ENCODE results near the gene THRB. TPM values are rescaled to one million over a fixed set of nuclear protein-coding genes. Genes with fewer than 3 reads are reported as not detected.

THRB gene
- total RNA-seq, 8 experiments from 2014 or later, result 0.42 to 26.4 (median 3.3) TPM

GRCh38 chr3:24174614-24175013 lies 320.0 kb downstream of the THRB start:
- ATAC-seq (replicated peaks in 6 of 8), result no peak
- in situ Hi-C loops (cut with MboI; ENCODE audit: low pct_unique_long_range_greater_than_20kb in 2 of 9, low sequenced_read_pairs in 9 of 9, unreplicated experiment in 9 of 9), result no loop called here
- WGBS, 10 experiments, result 86 to 100% (median 100%) methylated on average over 1 to 2 of the region's 2 CpGs; no CpG with 5 or more reads in 2 of the 10 experiments

DNA sequence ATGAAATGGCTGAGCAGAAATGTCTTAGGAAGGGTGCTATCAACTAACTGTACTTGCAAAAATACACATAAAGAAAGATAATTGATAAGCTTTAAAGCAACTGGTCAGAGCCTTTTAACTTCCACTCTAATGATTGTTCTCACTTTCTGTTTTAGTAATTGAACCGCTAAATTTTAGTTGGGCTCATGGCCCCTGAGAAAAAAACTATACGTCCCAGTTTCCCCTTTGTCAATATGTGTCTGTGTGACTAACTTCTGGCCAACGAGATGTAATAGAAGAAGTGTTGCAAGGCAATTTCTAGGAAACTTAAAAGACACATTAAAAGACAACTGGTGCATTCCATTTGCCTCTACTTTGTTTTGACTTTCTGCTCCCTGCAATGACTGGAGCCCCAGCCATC lies 325.7 kb downstream of the THRB start:
- WGBS, 10 experiments, result 40 to 96% (median 85%) methylated on average over 1 to 3 of the region's 3 CpGs; no CpG with 5 or more reads in 1 of the 10 experiments
- Histone ChIP-seq H3K27ac (no peak overlapping the region), H3K4me1 (replicated peaks in 1 of 2) (peaks cover 0 to 11% of the 10 kb centered on the region in 2 donors), H3K4me3 (no peak overlapping the region)
- ATAC-seq (replicated peaks in 6 of 8), result no peak
- in situ Hi-C loops (cut with MboI; ENCODE audit: low pct_unique_long_range_greater_than_20kb in 2 of 9, low sequenced_read_pairs in 9 of 9, unreplicated experiment in 9 of 9), result no loop called here

More at GRCh38 chr3:24174614-24175013, 320.0 kb downstream of the THRB start:
- Histone ChIP-seq H3K4me1 (replicated peaks in 1 of 2) (no peaks in the 10 kb centered on the region), H3K4me3 (no peak overlapping the region), H3K27ac (no peak overlapping the region)

- H3K4me3 ChIP-seq, result no peak overlapping the region
- no peak for ATAC-seq (replicated peaks in 6 of 8)
- in situ Hi-C loops (cut with MboI; ENCODE audit: low pct_unique_long_range_greater_than_20kb in 2 of 9, low sequenced_read_pairs in 9 of 9, unreplicated experiment in 9 of 9), result no loop called here
- 0 to 81% (median 69%) methylated on average over 1 to 3 of the region's 3 CpGs; no CpG with 5 or more reads in 1 of the 10 experiments for WGBS, 10 experiments
- no peak overlapping the region for H3K27ac ChIP-seq
- peaks cover 0 to 11% of the 10 kb centered on the region in 2 donors for H3K4me1 ChIP-seq (replicated peaks in 1 of 2)
These were observed 327.2 kb downstream of the THRB start for GRCh38 chr3:24167429-24167828.

DNA sequence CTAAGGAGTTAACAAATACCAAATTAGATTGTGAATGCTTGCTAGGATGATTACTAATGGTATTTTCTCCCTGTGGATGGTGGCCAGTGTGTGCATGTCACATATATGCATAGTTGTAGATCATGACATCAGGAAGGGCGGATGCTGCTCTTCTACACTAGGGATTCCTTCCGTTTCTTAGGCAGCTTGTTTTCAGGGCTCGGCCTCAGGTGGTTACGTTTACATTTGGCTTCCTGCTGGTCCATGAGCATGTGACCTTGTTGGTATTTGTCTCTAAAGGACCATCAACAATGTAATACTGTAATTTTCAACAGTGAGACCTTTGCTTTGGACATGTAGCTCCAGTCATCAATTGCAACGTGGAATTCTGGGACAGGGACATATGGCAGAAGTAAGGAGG lies 328.1 kb downstream of the THRB start:
- WGBS, 10 experiments, result 20 to 100% (median 82%) methylated on average over 1 to 5 of the region's 5 CpGs; no CpG with 5 or more reads in 2 of the 10 experiments
- in situ Hi-C loops (cut with MboI; ENCODE audit: low pct_unique_long_range_greater_than_20kb in 2 of 9, low sequenced_read_pairs in 9 of 9, unreplicated experiment in 9 of 9), result no loop called here

DNA sequence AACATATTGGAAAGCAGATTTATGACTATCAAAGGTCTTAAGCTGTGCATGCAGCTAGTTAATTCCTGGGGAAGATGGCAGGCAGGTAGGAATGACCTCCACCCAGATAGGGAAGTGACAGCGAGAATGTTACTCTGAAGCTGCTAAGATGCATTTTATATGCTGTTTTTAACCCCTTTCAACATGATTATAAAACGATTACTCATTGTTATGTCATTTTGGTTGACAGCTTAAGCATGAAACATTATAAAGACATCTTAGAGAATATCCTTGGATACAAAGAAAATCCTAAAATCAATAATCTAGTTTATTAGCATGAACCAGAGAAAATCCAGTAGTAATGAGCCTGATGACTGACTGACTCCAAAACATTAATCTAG lies 329.1 kb downstream of the THRB start:
- in situ Hi-C loops (cut with MboI; ENCODE audit: low pct_unique_long_range_greater_than_20kb in 2 of 9, low sequenced_read_pairs in 9 of 9, unreplicated experiment in 9 of 9), result no loop called here
- Histone ChIP-seq H3K27ac (no peak overlapping the region), H3K4me3 (no peak overlapping the region), H3K4me1 (replicated peaks in 1 of 2) (peaks cover 0 to 11% of the 10 kb centered on the region in 2 donors)
- 33 to 71% (median 66%) methylated on average over 1 to 2 of the region's 2 CpGs; no CpG with 5 or more reads in 2 of the 10 experiments for WGBS, 10 experiments
- ATAC-seq (replicated peaks in 6 of 8), result peak in 1 of 8 experiments; percentile 29

More for the DNA sequence above, 328.1 kb downstream of the THRB start:
- Histone ChIP-seq H3K4me1 (replicated peaks in 1 of 2) (peaks cover 0 to 11% of the 10 kb centered on the region in 2 donors), H3K4me3 (no peak overlapping the region), H3K27ac (no peak overlapping the region)
- ATAC-seq (replicated peaks in 6 of 8), result peak in 3 of 8 experiments; percentile 43 to 99 (median 95)

DNA sequence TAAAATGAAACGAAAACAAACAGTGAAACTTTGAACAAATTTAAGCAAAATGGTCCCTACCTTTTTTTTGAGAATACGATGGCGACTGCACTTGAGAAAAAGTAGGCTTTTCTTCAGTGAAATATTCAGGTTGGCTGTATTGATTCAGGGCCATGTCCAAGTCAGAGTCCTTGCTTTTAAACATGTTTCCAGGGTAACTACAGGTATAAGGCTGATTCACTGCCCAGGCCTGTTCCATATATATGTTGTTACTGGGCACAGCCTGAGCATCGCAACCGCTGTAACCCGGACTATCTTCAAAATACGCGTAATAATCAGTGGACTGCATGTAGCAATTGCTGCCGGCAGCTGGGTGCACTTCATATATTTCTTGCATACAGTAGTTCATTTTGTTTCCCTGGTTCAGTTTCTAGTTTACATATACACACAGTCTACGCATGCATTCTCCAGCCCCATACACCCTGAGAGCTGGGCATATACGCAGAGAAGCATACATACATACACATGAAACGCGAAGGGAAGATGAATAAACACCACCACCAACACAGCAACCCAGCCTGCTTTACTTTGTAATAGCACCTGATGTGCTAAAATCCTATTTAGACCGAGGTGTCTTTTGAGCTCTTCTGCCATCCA lies 329.6 kb downstream of the THRB start:
- Histone ChIP-seq H3K4me3 (no peak overlapping the region), H3K27ac (no peak overlapping the region), H3K4me1 (replicated peaks in 1 of 2) (peaks cover 0 to 11% of the 10 kb centered on the region in 2 donors)
- in situ Hi-C loops (cut with MboI; ENCODE audit: low pct_unique_long_range_greater_than_20kb in 2 of 9, low sequenced_read_pairs in 9 of 9, unreplicated experiment in 9 of 9), result no loop called here
- WGBS, 10 experiments, result 64 to 100% (median 86%) methylated on average over 1 to 14 of the region's 14 CpGs
- ATAC-seq (replicated peaks in 6 of 8), result peak in 2 of 8 experiments; percentile 51 to 82

DNA sequence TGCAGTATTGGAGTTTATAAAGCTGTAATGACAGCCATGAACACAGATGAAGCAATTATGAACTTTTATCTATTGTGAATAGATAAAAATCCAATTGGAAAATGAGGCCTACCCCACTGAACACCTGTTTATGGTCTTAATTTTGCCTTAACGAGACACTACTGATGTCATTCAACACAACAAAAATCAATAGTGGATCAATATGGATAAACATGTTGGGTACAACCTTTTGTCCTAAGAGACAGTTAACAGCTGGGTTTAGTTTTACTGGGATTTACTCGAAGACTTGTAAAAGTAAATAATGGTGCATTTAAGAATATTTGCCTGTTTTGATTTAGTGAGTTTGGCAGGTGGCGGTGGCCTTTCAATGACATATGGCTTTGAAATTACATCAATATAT lies 331.7 kb downstream of the THRB start:
- in situ Hi-C loops (cut with MboI; ENCODE audit: low pct_unique_long_range_greater_than_20kb in 2 of 9, low sequenced_read_pairs in 9 of 9, unreplicated experiment in 9 of 9), result no loop called here
- no peak for ATAC-seq (replicated peaks in 6 of 8)
- no peak overlapping the region for H3K27ac ChIP-seq
- WGBS, 10 experiments, result 60 to 100% (median 82%) methylated on average over 2 to 3 of the region's 3 CpGs; no CpG with 5 or more reads in 1 of the 10 experiments
- no peak overlapping the region for H3K4me3 ChIP-seq
- peaks cover 0 to 11% of the 10 kb centered on the region in 2 donors for H3K4me1 ChIP-seq (replicated peaks in 1 of 2)

DNA sequence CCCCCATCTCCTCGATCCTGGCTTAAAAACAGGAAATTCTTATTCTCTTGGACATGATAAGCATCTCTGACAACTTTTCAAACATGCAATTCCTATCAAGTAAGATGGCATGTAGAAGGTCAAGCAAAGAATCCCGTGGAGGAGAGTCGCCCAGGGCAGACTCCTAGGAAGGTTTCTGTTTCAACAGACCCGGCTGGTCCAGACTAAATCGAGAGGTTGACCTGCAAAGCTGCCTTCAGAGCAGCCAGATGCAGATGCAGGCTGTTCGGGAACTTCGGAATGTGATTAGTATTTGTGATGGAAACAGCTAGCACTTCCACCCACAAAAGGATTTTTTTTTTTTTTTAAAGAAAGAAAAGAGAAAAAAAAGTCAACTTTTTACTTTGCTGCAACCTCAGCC lies 332.8 kb downstream of the THRB start:
- peak in 1 of 8 experiments; percentile 16 for ATAC-seq (replicated peaks in 6 of 8)
- H3K27ac ChIP-seq, result no peak overlapping the region
- 14 to 60% (median 23%) methylated on average over 1 to 6 of the region's 7 CpGs; no CpG with 5 or more reads in 3 of the 10 experiments for WGBS, 10 experiments
- H3K4me3 ChIP-seq, result no peak overlapping the region
- in situ Hi-C loops (cut with MboI; ENCODE audit: low pct_unique_long_range_greater_than_20kb in 2 of 9, low sequenced_read_pairs in 9 of 9, unreplicated experiment in 9 of 9), result no loop called here
- peaks cover 0 to 11% of the 10 kb centered on the region in 2 donors for H3K4me1 ChIP-seq (replicated peaks in 1 of 2)

DNA sequence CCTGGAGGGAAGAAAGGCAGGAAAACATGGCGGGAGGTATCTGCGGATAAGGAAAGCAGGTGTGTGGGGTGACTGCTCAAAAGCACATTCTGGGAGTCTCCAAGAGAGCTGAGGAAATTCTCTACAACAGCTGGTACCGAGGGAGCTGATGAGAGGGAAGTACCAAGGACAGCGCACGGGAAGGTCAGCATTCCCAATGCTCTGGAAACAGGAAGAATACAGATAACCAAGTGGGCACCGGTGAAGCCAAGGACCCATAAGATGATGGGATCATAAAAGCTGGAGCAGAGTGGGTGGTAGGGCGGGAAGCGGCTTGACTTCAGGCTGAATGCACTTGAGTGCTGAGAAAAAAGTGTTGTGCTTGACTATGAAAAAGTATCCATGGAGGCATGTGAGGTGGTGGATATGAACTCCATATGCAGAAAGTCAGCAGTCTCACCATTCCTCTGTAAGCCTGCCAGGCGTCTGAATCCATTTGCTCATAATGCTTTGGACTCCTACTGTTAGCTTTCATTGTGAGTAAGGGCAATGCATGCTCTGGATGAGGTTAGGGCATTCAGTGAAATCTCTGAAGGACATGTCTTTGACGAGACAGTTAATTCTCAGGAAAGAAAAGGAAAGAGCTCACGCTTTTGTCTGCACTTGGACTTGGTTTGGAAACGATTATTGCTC lies 334.1 kb downstream of the THRB start:
- Histone ChIP-seq H3K4me3 (no peak overlapping the region), H3K27ac (no peak overlapping the region), H3K4me1 (replicated peaks in 1 of 2) (peaks cover 0 to 3% of the 10 kb centered on the region in 2 donors)
- 46 to 93% (median 69%) methylated on average over 2 to 8 of the region's 12 CpGs for whole genome bisulfite sequencing, 10 experiments
- in situ Hi-C loops (cut with MboI; ENCODE audit: low pct_unique_long_range_greater_than_20kb in 2 of 9, low sequenced_read_pairs in 9 of 9, unreplicated experiment in 9 of 9), result no loop called here
- ATAC-seq (replicated peaks in 6 of 8), result no peak

DNA sequence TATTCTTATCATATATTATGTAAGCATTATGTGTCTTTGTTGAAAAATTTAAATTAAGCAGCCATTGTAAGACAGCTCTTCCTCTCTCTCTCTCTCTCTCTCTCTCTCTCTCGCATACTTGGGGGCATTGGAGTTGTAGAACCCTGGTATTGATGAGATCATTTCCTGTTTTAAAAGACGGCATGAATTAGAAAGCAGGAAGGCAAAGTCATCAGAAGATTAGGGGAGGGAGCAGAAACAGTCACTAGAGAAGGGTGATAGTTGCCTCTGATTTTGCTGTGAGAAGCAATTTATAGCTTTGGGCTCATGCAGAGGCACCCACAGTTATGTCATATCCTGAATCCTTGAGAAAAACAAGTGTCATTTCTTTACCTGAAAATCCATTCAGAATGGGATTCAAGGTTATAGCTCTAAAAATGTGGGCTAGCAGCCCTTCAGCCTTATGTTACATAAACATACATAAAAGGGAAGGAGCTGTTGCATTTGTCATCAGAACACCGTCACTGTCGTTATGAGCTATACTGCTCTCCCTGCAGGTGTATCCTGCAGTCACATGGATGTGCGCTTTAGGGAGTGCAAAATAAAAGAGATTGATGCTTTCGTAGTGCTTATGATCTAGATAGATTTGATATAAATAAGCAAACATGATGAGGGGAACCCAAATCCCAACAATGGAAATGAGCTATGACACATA lies 335.7 kb downstream of the THRB start:
- Histone ChIP-seq H3K27ac (no peak overlapping the region), H3K4me3 (no peak overlapping the region), H3K4me1 (replicated peaks in 1 of 2) (no peaks in the 10 kb centered on the region)
- peak in 2 of 8 experiments; percentile 19 to 56 for ATAC-seq (replicated peaks in 6 of 8)
- WGBS, 10 experiments, result 28 to 100% (median 85%) methylated on average over 2 to 5 of the region's 6 CpGs; no CpG with 5 or more reads in 1 of the 10 experiments
- in situ Hi-C loops (cut with MboI; ENCODE audit: low pct_unique_long_range_greater_than_20kb in 2 of 9, low sequenced_read_pairs in 9 of 9, unreplicated experiment in 9 of 9), result no loop called here

GRCh38 chr3:24157106-24157505 lies 337.5 kb downstream of the THRB start:
- no peak overlapping the region for H3K27ac ChIP-seq
- in situ Hi-C loops (cut with MboI; ENCODE audit: low pct_unique_long_range_greater_than_20kb in 2 of 9, low sequenced_read_pairs in 9 of 9, unreplicated experiment in 9 of 9), result no loop called here
- no peak for ATAC-seq (replicated peaks in 6 of 8)
- H3K4me1 ChIP-seq (replicated peaks in 1 of 2), result no peaks in the 10 kb centered on the region
- WGBS, 10 experiments, result 73 to 100% (median 95%) methylated on average over 1 to 4 of the region's 4 CpGs; no CpG with 5 or more reads in 4 of the 10 experiments
- H3K4me3 ChIP-seq, result no peak overlapping the region

DNA sequence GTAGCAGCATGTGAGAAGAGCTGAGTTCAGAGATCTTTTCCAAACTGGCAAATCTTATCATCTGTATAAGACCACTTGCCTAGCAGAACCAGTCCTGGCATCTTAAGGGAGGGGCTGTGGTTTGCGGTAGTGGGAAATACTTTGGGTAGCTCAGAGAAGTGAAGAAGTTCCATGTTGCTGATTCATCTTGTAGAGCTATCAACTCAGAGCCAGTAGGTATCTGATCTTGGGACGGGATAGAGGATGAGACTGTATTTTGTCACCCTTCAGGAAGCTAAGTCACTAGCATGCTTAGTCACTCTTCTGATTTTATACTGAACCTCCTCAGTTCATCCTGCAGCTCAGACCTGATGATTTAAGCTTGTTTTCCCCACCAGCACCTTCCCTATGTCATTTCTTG lies 338.2 kb downstream of the THRB start:
- in situ Hi-C loops (cut with MboI; ENCODE audit: low pct_unique_long_range_greater_than_20kb in 2 of 9, low sequenced_read_pairs in 9 of 9, unreplicated experiment in 9 of 9), result no loop called here
- no peaks in the 10 kb centered on the region for H3K4me1 ChIP-seq (replicated peaks in 1 of 2)
- no peak overlapping the region for H3K4me3 ChIP-seq
- H3K27ac ChIP-seq, result no peak overlapping the region
- 11 to 100% (median 83%) methylated on average over 1 to 2 of the region's 2 CpGs; no CpG with 5 or more reads in 1 of the 10 experiments for WGBS, 10 experiments
- ATAC-seq (replicated peaks in 6 of 8), result peak in 3 of 8 experiments; percentile 15 to 51 (median 45)

GRCh38 chr3:24155276-24155675 lies 339.4 kb downstream of the THRB start:
- Histone ChIP-seq H3K4me3 (no peak overlapping the region), H3K4me1 (replicated peaks in 1 of 2) (no peaks in the 10 kb centered on the region), H3K27ac (no peak overlapping the region)
- ATAC-seq (replicated peaks in 6 of 8), result no peak
- in situ Hi-C loops (cut with MboI; ENCODE audit: low pct_unique_long_range_greater_than_20kb in 2 of 9, low sequenced_read_pairs in 9 of 9, unreplicated experiment in 9 of 9), result no loop called here
